GM23248 (cell line): ENCODE data around the gene DEFB113.

Experiments used
- EZH2 ChIP-seq: fragments of 200-600 bp; sonication (generic); IDR thresholded peaks from 2 replicates; pipeline ENCODE4 v1.6.1; 2018; ENCODE audit warnings: antibody characterized with exemption, mild to moderate bottlenecking; ENCODE audit not compliant: insufficient read depth, poor library complexity, severe bottlenecking
- EZH2phosphoT487 ChIP-seq: fragments of 200-600 bp; sonication (generic); IDR thresholded peaks from 2 replicates; pipeline ENCODE4 v1.6.1; 2018; ENCODE audit warnings: antibody characterized with exemption, moderate library complexity, mild to moderate bottlenecking, low read depth; ENCODE audit not compliant: insufficient read depth

GRCh38 chr6:49934770-49935169 is 34.7 kb downstream of the DEFB113 start:
- TF ChIP-seq EZH2: no peak
- no peak for TF ChIP-seq EZH2phosphoT487
